Measurements from ENCODE around the gene WDFY2. TPM values are rescaled to one million over a fixed set of nuclear protein-coding genes. Genes with fewer than 3 reads are reported as not detected.
A peak's percentile ranks its signal among the peaks of the same experiment; 100 is the strongest.

The WDFY2 gene
- total and polyA plus RNA-seq, 12 donors: 13.2 to 38.6 (median 26.0) TPM

DNA sequence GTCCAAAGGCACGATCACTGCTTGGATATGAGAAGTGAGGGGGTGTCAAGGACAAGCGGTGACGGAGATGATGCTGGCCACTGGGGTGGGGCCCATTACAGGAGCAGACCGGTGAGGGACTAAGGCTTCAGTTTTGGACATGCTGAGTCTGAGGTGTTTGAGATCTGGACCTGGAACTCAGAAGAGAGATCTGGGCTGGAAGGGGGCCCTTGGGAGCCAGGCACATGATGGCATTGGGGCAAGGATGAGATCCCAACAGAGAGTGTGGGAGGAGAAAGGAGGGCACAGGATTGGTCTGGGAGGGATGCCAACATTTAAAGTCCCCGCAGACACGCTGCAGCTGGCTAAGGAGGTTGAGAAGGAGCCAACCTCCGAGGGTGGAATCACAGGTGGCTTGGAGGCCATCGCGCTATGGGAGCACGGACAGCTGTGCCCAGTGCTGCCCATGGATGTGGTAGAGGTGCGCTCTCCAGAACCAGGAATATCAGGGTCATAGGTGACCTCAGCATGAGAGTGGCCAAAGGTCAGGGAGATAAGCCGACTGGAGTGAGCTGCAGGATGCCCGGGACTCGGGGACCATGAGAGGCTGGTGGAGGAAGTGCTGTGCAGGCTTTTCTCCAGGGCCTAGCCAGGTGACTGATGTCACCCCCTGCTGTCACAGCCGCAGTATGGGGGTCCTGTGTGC lies 197.9 kb downstream of the WDFY2 start:
- TF ChIP-seq POLR2A (IDR thresholded peaks at IDR 0.05): no peak
- TF ChIP-seq, protein P1, sequence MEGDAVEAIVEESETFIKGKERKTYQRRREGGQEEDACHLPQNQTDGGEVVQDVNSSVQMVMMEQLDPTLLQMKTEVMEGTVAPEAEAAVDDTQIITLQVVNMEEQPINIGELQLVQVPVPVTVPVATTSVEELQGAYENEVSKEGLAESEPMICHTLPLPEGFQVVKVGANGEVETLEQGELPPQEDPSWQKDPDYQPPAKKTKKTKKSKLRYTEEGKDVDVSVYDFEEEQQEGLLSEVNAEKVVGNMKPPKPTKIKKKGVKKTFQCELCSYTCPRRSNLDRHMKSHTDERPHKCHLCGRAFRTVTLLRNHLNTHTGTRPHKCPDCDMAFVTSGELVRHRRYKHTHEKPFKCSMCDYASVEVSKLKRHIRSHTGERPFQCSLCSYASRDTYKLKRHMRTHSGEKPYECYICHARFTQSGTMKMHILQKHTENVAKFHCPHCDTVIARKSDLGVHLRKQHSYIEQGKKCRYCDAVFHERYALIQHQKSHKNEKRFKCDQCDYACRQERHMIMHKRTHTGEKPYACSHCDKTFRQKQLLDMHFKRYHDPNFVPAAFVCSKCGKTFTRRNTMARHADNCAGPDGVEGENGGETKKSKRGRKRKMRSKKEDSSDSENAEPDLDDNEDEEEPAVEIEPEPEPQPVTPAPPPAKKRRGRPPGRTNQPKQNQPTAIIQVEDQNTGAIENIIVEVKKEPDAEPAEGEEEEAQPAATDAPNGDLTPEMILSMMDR (IDR thresholded peaks at IDR 0.05): no peak
- H3K27me3 ChIP-seq: no peaks in the 10 kb centered on the region
- H3K27ac ChIP-seq: no peak overlapping the region
- H3K4me1 ChIP-seq (replicated peaks in 1 of 2): peaks cover 0 to 27% of the 10 kb centered on the region in 2 donors
- no peaks in the 10 kb centered on the region for H3K9me3 ChIP-seq (replicated peaks in 1 of 3)
- DNase-seq: no peak
- 60 to 79% (median 75%) methylated on average over 14 to 15 of the region's 15 CpGs for WGBS, 4 donors
- intact Hi-C loops (cut with DNase I): loop anchor here in 1 of 2 donors (10.0 kb wide), 1 partner anchor 337 kb away; no protein-coding TSS in a partner anchor
- H3K4me3 ChIP-seq: no peak overlapping the region
- H3K36me3 ChIP-seq (replicated peaks in 1 of 2): no peaks in the 10 kb centered on the region

DNA sequence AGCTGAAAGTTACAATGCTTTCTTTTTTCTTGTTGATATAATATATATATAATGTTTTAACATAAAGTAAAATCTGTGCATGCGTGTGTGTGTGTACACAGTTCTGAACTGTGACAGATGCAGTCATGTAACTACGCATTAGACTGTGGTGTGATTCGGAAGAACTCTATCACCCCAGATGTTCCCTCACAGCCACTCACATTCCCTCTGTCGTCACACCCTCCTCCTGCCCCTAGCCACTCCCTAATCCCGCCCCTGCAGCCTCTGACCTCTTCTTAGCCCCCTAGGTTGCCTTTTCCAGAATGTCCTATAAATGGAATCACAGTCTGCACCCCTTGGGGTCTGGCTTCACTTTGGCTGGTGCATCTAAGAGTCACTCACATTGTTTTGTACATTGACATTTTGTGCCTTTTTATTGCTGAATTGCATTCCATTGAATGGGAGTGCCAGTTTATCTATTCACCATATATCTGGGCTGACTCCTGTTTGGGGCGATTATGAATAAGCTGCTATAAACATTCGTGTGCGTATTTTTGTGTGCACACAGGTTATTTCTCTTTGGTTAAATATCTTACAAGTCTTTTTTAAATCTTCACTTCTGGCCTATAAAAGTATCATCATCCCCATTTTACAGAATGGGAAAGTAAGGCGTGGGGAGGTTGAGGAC lies 199.3 kb downstream of the WDFY2 start:
- peaks cover 0 to 30% of the 10 kb centered on the region in 2 donors for H3K4me1 ChIP-seq (replicated peaks in 1 of 2)
- no peak overlapping the region for H3K4me3 ChIP-seq
- 89 to 94% (median 91%) methylated on average over 9 of the region's 9 CpGs for WGBS, 4 donors
- H3K9me3 ChIP-seq (replicated peaks in 1 of 3): no peaks in the 10 kb centered on the region
- no peaks in the 10 kb centered on the region for H3K27me3 ChIP-seq
- no peaks in the 10 kb centered on the region for H3K36me3 ChIP-seq (replicated peaks in 1 of 2)
- DNase-seq: no peak
- no peak overlapping the region for H3K27ac ChIP-seq
- intact Hi-C loops (cut with DNase I): loop anchor here in 1 of 2 donors (10.0 kb wide), 1 partner anchor 339 kb away; no protein-coding TSS in a partner anchor
- no peak for TF ChIP-seq POLR2A (IDR thresholded peaks at IDR 0.05)
- TF ChIP-seq, protein P1 (IDR thresholded peaks at IDR 0.05): no peak

DNA sequence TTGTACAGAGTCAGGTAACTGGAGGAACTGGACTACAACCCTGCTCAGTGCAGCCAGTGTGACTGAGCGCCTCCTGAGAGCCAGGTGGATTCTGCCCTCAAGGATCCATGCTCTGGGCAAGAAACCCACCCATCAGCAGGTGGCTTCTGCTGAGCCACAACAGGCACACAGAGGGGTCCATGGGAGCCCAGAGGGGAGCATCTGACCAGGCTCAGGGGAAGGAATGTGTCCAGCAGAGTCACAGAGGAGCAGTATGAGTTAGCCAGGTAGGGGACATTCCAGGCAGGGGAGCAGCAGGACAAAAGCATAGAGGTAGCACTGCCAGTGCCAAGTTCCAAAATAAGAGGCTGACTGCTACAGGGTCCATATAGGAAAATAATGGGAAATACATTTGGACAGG lies 199.8 kb downstream of the WDFY2 start:
- Histone ChIP-seq H3K27me3 (no peaks in the 10 kb centered on the region), H3K4me3 (no peak overlapping the region), H3K9me3 (replicated peaks in 1 of 3) (no peaks in the 10 kb centered on the region), H3K4me1 (replicated peaks in 1 of 2) (peaks cover 0 to 30% of the 10 kb centered on the region in 2 donors), H3K36me3 (replicated peaks in 1 of 2) (no peaks in the 10 kb centered on the region), H3K27ac (peak overlapping the region in 1 of 5 donors; percentile 10)
- WGBS, 4 donors: 92 to 100% (median 96%) methylated on average over 1 of the region's 1 CpG
- intact Hi-C loops (cut with DNase I): loop anchor here in 1 of 2 donors (10.0 kb wide), 1 partner anchor 339 kb away; no protein-coding TSS in a partner anchor
- TF ChIP-seq, protein P1 (IDR thresholded peaks at IDR 0.05): no peak
- TF ChIP-seq POLR2A (IDR thresholded peaks at IDR 0.05): no peak
- no peak for DNase-seq

DNA sequence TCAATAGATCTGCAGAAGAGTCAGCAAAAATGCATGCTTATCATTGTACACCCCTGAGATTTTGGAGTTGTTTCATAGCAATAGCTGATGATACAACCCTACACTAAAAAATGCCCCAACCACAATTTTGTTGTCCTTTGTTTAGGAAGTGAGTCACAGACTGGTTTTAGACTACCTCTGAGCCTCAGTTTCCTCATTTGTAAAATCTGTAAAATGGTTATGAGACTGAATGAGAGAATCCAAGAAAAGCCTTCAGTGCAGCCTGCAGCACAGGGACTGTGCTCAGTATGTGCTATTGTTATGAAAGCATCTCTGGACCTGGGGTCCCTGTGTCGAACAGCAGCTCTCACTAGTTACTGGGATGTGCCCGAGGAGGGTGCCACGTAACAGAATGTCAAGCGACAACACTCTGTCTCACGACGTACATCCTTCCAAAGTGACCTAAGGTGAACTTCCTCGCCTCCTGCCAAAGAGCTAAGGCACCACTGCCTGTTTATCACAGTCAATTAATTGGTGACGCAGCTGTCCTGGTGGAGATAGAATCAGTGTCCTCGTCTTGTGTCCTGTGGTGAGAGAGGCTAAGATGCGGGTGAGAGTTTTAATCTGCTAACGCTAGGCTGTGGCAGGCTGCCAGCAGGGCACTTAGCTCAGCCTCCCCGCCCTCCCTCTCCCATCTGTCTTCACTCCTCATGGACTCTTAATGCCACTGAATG lies 201.6 kb downstream of the WDFY2 start:
- H3K27me3 ChIP-seq: no peaks in the 10 kb centered on the region
- peak in 2 of 7 donors; percentile 19 to 95 for DNase-seq
- no peaks in the 10 kb centered on the region for H3K9me3 ChIP-seq (replicated peaks in 1 of 3)
- H3K36me3 ChIP-seq (replicated peaks in 1 of 2): no peaks in the 10 kb centered on the region
- TF ChIP-seq, protein P1 (IDR thresholded peaks at IDR 0.05): no peak
- TF ChIP-seq POLR2A (IDR thresholded peaks at IDR 0.05): no peak
- intact Hi-C loops (cut with DNase I): loop anchor here in 1 of 2 donors (10.0 kb wide), 1 partner anchor 341 kb away; no protein-coding TSS in a partner anchor
- peaks cover 0 to 20% of the 10 kb centered on the region in 2 donors for H3K4me1 ChIP-seq (replicated peaks in 1 of 2)
- 39 to 71% (median 60%) methylated on average over 10 to 12 of the region's 12 CpGs for WGBS, 4 donors
- H3K27ac ChIP-seq: peak overlapping the region in 2 of 5 donors; percentile 30 to 52
- H3K4me3 ChIP-seq: no peak overlapping the region
